Activated CD4-positive, CD25-positive, alpha-beta regulatory T cell treated with anti-CD3 and anti-CD28 coated beads, Interleukin-2, amount 50 U/mL, for 16 hours (primary cell): ENCODE data around the gene NHSL1.

Experiments
- DNase-seq: peaks from one replicate; pipeline ENCODE4 v3.0.0-alpha.2; 2020; ENCODE audit warnings: low read depth, low spot score

Gene NHSL1

GRCh38 chr6:138403801-138404665, 95.3 kb downstream of the NHSL1 start, which contains the start of gene HEBP2:
TSS of gene HEBP2 (plus strand) at chr6:138404223. CDS start at chr6:138404496, 273 bp downstream.
- peak; percentile 90 for DNase-seq

- DNase-seq = no peak
Observed at GRCh38 chr6:138403324-138403800, 95.9 kb downstream of the NHSL1 start.

- no peak for DNase-seq
Observed at GRCh38 chr6:138402838-138403187, 96.5 kb downstream of the NHSL1 start.

GRCh38 chr6:138401960-138402837, 97.1 kb downstream of the NHSL1 start:
- DNase-seq = no peak

- DNase-seq = no peak
Observed at GRCh38 chr6:138400326-138400725, 99.0 kb downstream of the NHSL1 start.

- no peak for DNase-seq
Observed at GRCh38 chr6:138397128-138398122, 101.9 kb downstream of the NHSL1 start.

- no peak for DNase-seq
Observed at GRCh38 chr6:138396709-138397108, 102.6 kb downstream of the NHSL1 start.

GRCh38 chr6:138393871-138394783, 105.2 kb downstream of the NHSL1 start:
- no peak for DNase-seq

GRCh38 chr6:138389551-138389950, 109.7 kb downstream of the NHSL1 start:
- no peak for DNase-seq

GRCh38 chr6:138387577-138388368, 111.5 kb downstream of the NHSL1 start:
- no peak for DNase-seq

GRCh38 chr6:138386897-138387296, 112.4 kb downstream of the NHSL1 start:
- DNase-seq = no peak

- DNase-seq = no peak
Observed at GRCh38 chr6:138383776-138384175, 115.5 kb downstream of the NHSL1 start.

- no peak for DNase-seq
Observed at GRCh38 chr6:138382498-138383265, 116.6 kb downstream of the NHSL1 start.

GRCh38 chr6:138378463-138378862, 120.8 kb downstream of the NHSL1 start:
- no peak for DNase-seq

- no peak for DNase-seq
Observed at GRCh38 chr6:138377844-138378243, 121.5 kb downstream of the NHSL1 start, which contains the start of gene SMIM28. TSS of gene SMIM28 (plus strand) at chr6:138377905. CDS start at chr6:138378073, 168 bp downstream.

- no peak for DNase-seq
Observed at GRCh38 chr6:138377042-138377441, 122.3 kb downstream of the NHSL1 start.

GRCh38 chr6:138374815-138375214, 124.5 kb downstream of the NHSL1 start:
- DNase-seq = no peak

- DNase-seq = no peak
Observed at GRCh38 chr6:138374230-138374629, 125.1 kb downstream of the NHSL1 start.
